ENCODE results near the gene IMPDH1. TPM values are rescaled to one million over a fixed set of nuclear protein-coding genes. Genes with fewer than 3 reads are reported as not detected.

The IMPDH1 gene
- total RNA-seq, 4 donors from 2014 or later = 36.9 to 87.1 (median 43.3) TPM

- TF ChIP-seq POLR2A (IDR thresholded peaks at IDR 0.05) = no peak
- TF ChIP-seq EP300 (IDR thresholded peaks at IDR 0.05) = no peak
- TF ChIP-seq POLR2AphosphoS5 (IDR thresholded peaks at IDR 0.05) = no peak
- TF ChIP-seq CTCF (IDR thresholded peaks at IDR 0.05) = no peak
- no peak overlapping the region for H3K27ac ChIP-seq
- no peak overlapping the region for H3K4me3 ChIP-seq
- H3K4me1 ChIP-seq = peaks cover 0 to 26% (median 13%) of the 10 kb centered on the region in 3 donors
- no peaks in the 10 kb centered on the region for H3K9me3 ChIP-seq
- peaks cover 50% of the 10 kb centered on the region for H3K27me3 ChIP-seq
- no peak for ATAC-seq
- 93% methylated on average over 3 of the region's 12 CpGs; no CpG with 5 or more reads in 1 of the 2 donors for WGBS, 2 donors (ENCODE audit: low coverage in 1 of 2)
- no peaks in the 10 kb centered on the region for H3K36me3 ChIP-seq
Observed at GRCh38 chr7:128359336-128359735, 50.4 kb downstream of the IMPDH1 start.

DNA sequence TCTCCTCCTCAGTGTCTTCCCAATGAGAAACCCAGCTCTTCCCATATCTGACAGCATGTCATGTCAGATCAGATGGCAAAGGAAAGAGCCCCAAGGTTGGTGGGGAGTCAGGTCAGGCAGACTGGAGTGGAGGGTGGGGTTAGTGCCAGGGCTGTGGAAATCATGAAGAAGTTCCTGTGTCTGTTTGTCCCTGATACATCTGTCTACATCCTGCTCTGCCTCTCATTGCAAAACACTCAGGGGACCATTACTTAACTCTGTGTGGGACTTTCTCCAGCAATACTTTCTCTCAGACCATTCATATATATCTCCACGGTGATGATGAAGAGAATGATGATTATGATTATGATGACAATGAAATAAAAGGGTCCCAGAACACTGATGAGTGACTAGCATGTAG lies 51.5 kb downstream of the IMPDH1 start:
- H3K27me3 ChIP-seq = peaks cover 52% of the 10 kb centered on the region
- 100% methylated on average over 1 of the region's 1 CpG; no CpG with 5 or more reads in 1 of the 2 donors for WGBS, 2 donors (ENCODE audit: low coverage in 1 of 2)
- TF ChIP-seq POLR2AphosphoS5 (IDR thresholded peaks at IDR 0.05) = no peak
- no peak for TF ChIP-seq EP300 (IDR thresholded peaks at IDR 0.05)
- TF ChIP-seq CTCF (IDR thresholded peaks at IDR 0.05) = no peak
- no peak for TF ChIP-seq POLR2A (IDR thresholded peaks at IDR 0.05)
- no peak for ATAC-seq
- H3K4me3 ChIP-seq = no peak overlapping the region
- no peak overlapping the region for H3K27ac ChIP-seq
- H3K36me3 ChIP-seq = no peaks in the 10 kb centered on the region
- peaks cover 0 to 26% (median 13%) of the 10 kb centered on the region in 3 donors for H3K4me1 ChIP-seq
- no peaks in the 10 kb centered on the region for H3K9me3 ChIP-seq

- TF ChIP-seq CTCF (IDR thresholded peaks at IDR 0.05) (no peak), EP300 (IDR thresholded peaks at IDR 0.05) (no peak), POLR2AphosphoS5 (IDR thresholded peaks at IDR 0.05) (no peak), POLR2A (IDR thresholded peaks at IDR 0.05) (no peak)
- Histone ChIP-seq H3K4me1 (peaks cover 0 to 28% (median 16%) of the 10 kb centered on the region in 3 donors), H3K27me3 (peaks cover 52% of the 10 kb centered on the region), H3K9me3 (no peaks in the 10 kb centered on the region), H3K36me3 (no peaks in the 10 kb centered on the region), H3K27ac (no peak overlapping the region), H3K4me3 (no peak overlapping the region)
- no peak for ATAC-seq
- WGBS, 2 donors (ENCODE audit: low coverage in 1 of 2) = 100% methylated on average over 1 of the region's 6 CpGs; no CpG with 5 or more reads in 1 of the 2 donors
Observed at GRCh38 chr7:128357217-128357613, 52.6 kb downstream of the IMPDH1 start.

DNA sequence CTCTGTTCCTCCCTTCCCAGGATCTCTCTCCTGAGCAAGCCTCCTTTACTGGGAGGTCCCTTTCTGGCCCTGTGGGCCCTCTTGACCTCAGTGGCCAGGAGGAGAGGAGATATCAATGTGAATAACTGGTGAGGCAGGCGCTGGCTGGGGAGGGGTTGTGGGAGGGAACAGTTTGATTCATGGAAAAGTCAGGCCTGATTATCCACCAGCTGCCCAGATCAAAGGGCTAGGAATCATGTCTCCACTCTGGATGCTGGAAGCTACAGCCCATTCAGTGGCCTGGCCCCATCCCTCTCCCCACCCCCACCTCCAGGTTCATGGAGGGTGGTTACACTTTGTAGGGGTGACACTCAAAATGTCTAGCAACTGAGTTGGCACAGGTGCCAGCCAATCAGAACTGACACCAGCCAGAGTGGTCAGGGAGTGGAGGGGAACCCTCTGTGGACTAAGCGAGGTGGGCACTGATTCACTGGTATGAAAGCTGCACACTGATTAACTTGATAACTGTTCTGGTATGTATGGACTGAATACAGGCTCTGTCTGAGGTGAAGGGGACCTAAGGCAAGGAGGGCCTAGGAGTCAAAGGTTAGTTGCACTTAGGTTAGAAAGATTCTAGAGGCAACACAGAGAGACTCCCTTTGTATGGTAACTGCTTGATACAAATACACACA lies 53.1 kb downstream of the IMPDH1 start:
- Histone ChIP-seq H3K4me1 (peaks cover 0 to 28% (median 14%) of the 10 kb centered on the region in 3 donors), H3K36me3 (no peaks in the 10 kb centered on the region), H3K9me3 (no peaks in the 10 kb centered on the region), H3K4me3 (no peak overlapping the region), H3K27ac (no peak overlapping the region), H3K27me3 (peaks cover 54% of the 10 kb centered on the region)
- TF ChIP-seq EP300 (IDR thresholded peaks at IDR 0.05) (no peak), POLR2AphosphoS5 (IDR thresholded peaks at IDR 0.05) (no peak), POLR2A (IDR thresholded peaks at IDR 0.05) (no peak), CTCF (IDR thresholded peaks at IDR 0.05) (no peak)
- WGBS, 2 donors (ENCODE audit: low coverage in 1 of 2) = 100% methylated on average over 1 of the region's 2 CpGs; no CpG with 5 or more reads in 1 of the 2 donors
- ATAC-seq = no peak

- WGBS, 2 donors (ENCODE audit: low coverage in 1 of 2) = no CpG with 5 or more reads among the region's 1 CpG
- no peaks in the 10 kb centered on the region for H3K9me3 ChIP-seq
- no peak for ATAC-seq
- H3K36me3 ChIP-seq = no peaks in the 10 kb centered on the region
- no peak overlapping the region for H3K27ac ChIP-seq
- H3K4me1 ChIP-seq = peaks cover 0 to 16% (median 9%) of the 10 kb centered on the region in 3 donors
- H3K27me3 ChIP-seq = peaks cover 69% of the 10 kb centered on the region
- no peak overlapping the region for H3K4me3 ChIP-seq
- TF ChIP-seq EP300 (IDR thresholded peaks at IDR 0.05) = no peak
- no peak for TF ChIP-seq CTCF (IDR thresholded peaks at IDR 0.05)
- no peak for TF ChIP-seq POLR2A (IDR thresholded peaks at IDR 0.05)
- TF ChIP-seq POLR2AphosphoS5 (IDR thresholded peaks at IDR 0.05) = no peak
Observed at GRCh38 chr7:128353610-128354009, 56.2 kb downstream of the IMPDH1 start.
